ENCODE data around the gene ZDHHC14. TPM values are rescaled to one million over a fixed set of nuclear protein-coding genes. Genes with fewer than 3 reads are reported as not detected.

ZDHHC14 gene
- total RNA-seq, 6 experiments from 2014 or later: 5.2 to 6.7 (median 6.0) TPM

DNA sequence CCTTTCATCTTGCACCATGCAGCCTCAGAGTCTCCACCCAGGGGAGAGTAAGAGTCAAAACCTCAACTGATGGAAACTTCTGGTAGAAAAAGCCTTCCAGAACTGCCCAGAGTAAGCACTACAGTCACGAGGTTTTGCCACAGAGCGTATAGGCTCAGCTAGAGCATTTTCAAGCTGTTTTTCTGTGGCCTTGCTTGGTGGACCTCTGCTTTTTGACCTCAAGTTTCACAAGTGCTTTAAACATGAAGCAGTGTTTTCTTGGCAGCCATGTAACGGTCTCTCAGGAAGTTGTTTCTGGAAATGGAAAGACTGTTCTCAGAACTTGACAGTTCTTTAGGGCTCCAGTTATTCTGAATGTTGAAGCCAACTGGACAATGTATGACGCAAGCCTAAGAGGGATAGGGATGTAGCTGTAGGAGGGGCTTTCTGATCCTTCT is 146.5 kb downstream of the ZDHHC14 start:
- H3K27ac Mint-ChIP-seq: no peak overlapping the region
- H3K4me3 Mint-ChIP-seq: no peak overlapping the region
- TF ChIP-seq, protein P1, sequence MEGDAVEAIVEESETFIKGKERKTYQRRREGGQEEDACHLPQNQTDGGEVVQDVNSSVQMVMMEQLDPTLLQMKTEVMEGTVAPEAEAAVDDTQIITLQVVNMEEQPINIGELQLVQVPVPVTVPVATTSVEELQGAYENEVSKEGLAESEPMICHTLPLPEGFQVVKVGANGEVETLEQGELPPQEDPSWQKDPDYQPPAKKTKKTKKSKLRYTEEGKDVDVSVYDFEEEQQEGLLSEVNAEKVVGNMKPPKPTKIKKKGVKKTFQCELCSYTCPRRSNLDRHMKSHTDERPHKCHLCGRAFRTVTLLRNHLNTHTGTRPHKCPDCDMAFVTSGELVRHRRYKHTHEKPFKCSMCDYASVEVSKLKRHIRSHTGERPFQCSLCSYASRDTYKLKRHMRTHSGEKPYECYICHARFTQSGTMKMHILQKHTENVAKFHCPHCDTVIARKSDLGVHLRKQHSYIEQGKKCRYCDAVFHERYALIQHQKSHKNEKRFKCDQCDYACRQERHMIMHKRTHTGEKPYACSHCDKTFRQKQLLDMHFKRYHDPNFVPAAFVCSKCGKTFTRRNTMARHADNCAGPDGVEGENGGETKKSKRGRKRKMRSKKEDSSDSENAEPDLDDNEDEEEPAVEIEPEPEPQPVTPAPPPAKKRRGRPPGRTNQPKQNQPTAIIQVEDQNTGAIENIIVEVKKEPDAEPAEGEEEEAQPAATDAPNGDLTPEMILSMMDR (IDR thresholded peaks at IDR 0.05): no peak
- H3K27me3 Mint-ChIP-seq (ENCODE audit: insufficient read depth): no peaks in the 10 kb centered on the region; the same call in none of the 2 replicates
- DNase-seq: peak; percentile 8
- H3K4me1 Mint-ChIP-seq (ENCODE audit: low read depth): no peaks in the 10 kb centered on the region
- no peaks in the 10 kb centered on the region for H3K9me3 Mint-ChIP-seq
- H3K36me3 Mint-ChIP-seq (ENCODE audit: low read depth): no peaks in the 10 kb centered on the region

DNA sequence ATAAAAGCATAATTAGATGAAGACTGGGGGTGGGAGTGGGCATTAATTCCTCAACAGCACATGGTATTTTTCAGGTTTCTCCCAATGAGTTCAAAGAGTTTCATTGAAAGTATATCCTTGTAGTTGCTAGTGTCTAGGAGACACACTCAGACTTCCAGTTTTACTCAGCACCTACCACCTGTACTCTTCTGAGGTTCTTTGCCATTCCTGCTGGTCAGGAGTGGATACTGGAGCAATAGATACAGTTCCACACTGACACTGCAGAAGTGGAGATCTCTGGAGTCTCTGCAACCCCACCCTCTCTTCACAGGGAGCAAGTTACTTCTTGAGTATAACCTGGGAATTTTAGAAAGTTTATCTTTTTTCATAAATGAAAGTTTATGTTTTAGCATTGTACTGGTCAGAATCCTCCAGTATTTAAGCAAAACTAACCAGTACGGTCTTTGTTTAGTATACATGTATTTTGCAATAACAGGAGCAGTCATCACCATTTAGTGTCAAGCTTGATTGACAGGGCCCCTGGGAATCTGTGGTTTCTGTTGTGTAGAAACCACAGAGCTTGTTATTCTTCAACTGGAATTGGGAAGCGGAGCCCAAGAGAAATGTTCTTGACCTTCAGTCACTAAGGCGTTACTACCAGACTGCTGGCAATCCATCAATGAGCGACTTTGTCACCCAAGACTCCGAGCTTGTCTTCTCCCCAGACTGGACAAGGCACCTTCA is 148.1 kb downstream of the ZDHHC14 start:
- Mint-ChIP-seq H3K27ac (no peak overlapping the region), H3K4me1 (ENCODE audit: low read depth) (no peaks in the 10 kb centered on the region), H3K27me3 (ENCODE audit: insufficient read depth) (no peaks in the 10 kb centered on the region; the same call in 1 of the 2 replicates), H3K4me3 (no peak overlapping the region), H3K36me3 (ENCODE audit: low read depth) (no peaks in the 10 kb centered on the region), H3K9me3 (no peaks in the 10 kb centered on the region)
- DNase-seq: no peak
- TF ChIP-seq, protein P1 (IDR thresholded peaks at IDR 0.05): no peak

DNA sequence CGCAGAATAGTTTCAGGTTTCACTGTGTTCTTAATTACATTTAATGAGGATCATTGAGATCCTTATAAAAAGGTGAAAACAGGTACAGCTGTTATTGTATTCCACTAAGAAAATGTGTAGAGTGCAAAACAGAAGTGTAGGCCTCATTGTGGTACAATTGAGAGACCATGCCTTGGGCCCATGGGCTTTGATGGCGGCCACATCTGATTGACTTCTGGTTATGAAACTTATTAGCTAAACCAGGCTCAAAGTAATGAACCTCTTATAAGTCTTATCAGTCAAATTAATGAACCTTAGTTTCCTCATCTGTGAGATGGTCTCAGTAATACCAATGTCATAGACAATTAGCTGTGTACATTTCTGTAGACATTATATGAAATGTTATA is 148.7 kb downstream of the ZDHHC14 start:
- no peak overlapping the region for H3K4me3 Mint-ChIP-seq
- H3K27ac Mint-ChIP-seq: no peak overlapping the region
- H3K9me3 Mint-ChIP-seq: no peaks in the 10 kb centered on the region
- no peaks in the 10 kb centered on the region; the same call in 1 of the 2 replicates for H3K4me1 Mint-ChIP-seq (ENCODE audit: low read depth)
- TF ChIP-seq, protein P1 (IDR thresholded peaks at IDR 0.05): no peak
- no peaks in the 10 kb centered on the region; the same call in 1 of the 2 replicates for H3K27me3 Mint-ChIP-seq (ENCODE audit: insufficient read depth)
- H3K36me3 Mint-ChIP-seq (ENCODE audit: low read depth): no peaks in the 10 kb centered on the region
- no peak for DNase-seq

DNA sequence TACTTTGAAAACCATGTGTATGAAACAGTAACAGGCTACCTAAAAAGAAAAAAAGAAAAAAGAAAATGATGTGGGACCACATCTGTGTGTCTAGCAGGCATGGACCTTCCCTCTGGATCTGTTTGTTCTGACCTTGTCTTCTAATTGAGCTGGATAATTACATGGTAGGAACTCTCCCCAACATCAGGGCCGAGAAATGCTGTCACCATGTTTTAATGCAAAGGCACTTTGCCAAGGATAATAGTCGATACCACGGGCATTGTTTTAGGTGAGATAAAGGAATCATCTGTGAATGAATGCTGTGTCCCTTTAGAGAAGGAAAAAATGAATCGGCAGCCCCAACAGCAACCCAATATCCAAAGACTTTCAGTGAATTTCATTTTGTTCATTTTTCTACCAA is 149.1 kb downstream of the ZDHHC14 start:
- no peak for DNase-seq
- no peak overlapping the region for H3K27ac Mint-ChIP-seq

DNA sequence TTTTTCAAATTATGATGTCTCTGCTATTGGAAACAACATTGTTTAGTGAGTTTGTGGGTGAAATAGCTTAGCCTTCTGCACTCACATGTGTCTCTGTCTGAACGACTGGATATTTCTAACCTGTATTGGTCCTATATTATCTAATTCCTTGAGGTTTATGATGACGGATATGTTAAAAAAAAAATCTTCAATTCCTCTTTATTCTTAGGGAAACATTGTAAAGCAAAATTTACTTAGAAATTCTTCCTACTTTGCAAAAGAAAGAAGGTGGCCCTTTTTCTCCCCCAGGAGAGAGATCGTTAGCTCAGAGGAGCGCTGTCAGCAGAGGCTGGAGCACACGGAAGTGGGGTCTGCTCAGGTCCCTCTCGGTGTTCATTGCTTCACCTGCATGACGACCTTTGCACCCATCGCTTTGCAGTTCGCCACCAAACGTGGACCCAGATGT is 149.8 kb downstream of the ZDHHC14 start:
- H3K27ac Mint-ChIP-seq: no peak overlapping the region
- H3K27me3 Mint-ChIP-seq (ENCODE audit: insufficient read depth): no peaks in the 10 kb centered on the region; the same call in 1 of the 2 replicates
- TF ChIP-seq, protein P1 (IDR thresholded peaks at IDR 0.05): no peak
- peaks cover 11% of the 10 kb centered on the region for H3K4me1 Mint-ChIP-seq (ENCODE audit: low read depth)
- H3K4me3 Mint-ChIP-seq: no peak overlapping the region
- no peak for DNase-seq
- no peaks in the 10 kb centered on the region for H3K9me3 Mint-ChIP-seq
- H3K36me3 Mint-ChIP-seq (ENCODE audit: low read depth): no peaks in the 10 kb centered on the region

More for the DNA sequence above, 149.1 kb downstream of the ZDHHC14 start:
- Mint-ChIP-seq H3K4me1 (ENCODE audit: low read depth) (peaks cover 5% of the 10 kb centered on the region), H3K27me3 (ENCODE audit: insufficient read depth) (no peaks in the 10 kb centered on the region; the same call in 1 of the 2 replicates), H3K9me3 (no peaks in the 10 kb centered on the region), H3K4me3 (no peak overlapping the region), H3K36me3 (ENCODE audit: low read depth) (no peaks in the 10 kb centered on the region)
- TF ChIP-seq, protein P1 (IDR thresholded peaks at IDR 0.05): no peak

All from HFFc6 (cell line).